ENCODE results near the gene NPAS3. TPM values are rescaled to one million over a fixed set of nuclear protein-coding genes. Genes with fewer than 3 reads are reported as not detected.

Gene NPAS3
- total RNA-seq, 4 donors from 2014 or later = 1.5 to 12.3 (median 3.4) TPM

DNA sequence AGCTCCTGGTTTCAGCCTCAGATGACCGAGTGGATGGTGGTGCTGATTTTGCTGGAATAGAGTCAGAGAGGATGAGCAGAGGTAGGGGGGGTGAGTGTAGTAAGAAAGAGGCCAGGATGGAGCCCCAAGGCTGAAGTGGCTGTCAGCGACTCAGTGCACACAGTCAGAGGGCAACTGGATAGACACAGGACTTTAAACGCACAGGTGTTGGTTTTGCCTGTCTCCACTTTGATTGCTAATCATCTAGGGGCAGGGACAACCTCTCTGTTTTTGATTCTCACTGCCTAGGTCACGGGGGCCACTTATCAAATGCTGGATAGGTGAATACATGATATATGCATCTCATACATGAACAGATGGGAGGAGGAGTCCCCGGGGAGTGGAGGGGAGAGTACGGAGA is 912.7 kb downstream of the NPAS3 start:
- Histone ChIP-seq H3K9me3 (no peaks in the 10 kb centered on the region), H3K27ac (no peak overlapping the region), H3K36me3 (no peaks in the 10 kb centered on the region), H3K27me3 (no peaks in the 10 kb centered on the region), H3K4me3 (no peak overlapping the region), H3K4me1 (no peaks in the 10 kb centered on the region)
- TF ChIP-seq POLR2A (IDR thresholded peaks at IDR 0.05) (no peak), EP300 (IDR thresholded peaks at IDR 0.05) (no peak)
- TF ChIP-seq, protein P1, sequence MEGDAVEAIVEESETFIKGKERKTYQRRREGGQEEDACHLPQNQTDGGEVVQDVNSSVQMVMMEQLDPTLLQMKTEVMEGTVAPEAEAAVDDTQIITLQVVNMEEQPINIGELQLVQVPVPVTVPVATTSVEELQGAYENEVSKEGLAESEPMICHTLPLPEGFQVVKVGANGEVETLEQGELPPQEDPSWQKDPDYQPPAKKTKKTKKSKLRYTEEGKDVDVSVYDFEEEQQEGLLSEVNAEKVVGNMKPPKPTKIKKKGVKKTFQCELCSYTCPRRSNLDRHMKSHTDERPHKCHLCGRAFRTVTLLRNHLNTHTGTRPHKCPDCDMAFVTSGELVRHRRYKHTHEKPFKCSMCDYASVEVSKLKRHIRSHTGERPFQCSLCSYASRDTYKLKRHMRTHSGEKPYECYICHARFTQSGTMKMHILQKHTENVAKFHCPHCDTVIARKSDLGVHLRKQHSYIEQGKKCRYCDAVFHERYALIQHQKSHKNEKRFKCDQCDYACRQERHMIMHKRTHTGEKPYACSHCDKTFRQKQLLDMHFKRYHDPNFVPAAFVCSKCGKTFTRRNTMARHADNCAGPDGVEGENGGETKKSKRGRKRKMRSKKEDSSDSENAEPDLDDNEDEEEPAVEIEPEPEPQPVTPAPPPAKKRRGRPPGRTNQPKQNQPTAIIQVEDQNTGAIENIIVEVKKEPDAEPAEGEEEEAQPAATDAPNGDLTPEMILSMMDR (IDR thresholded peaks at IDR 0.05) = no peak
- DNase-seq (ENCODE audit: low spot score in 2 of 2) = no peak
- 79 to 84% methylated on average over 6 of the region's 6 CpGs for WGBS, 2 donors

DNA sequence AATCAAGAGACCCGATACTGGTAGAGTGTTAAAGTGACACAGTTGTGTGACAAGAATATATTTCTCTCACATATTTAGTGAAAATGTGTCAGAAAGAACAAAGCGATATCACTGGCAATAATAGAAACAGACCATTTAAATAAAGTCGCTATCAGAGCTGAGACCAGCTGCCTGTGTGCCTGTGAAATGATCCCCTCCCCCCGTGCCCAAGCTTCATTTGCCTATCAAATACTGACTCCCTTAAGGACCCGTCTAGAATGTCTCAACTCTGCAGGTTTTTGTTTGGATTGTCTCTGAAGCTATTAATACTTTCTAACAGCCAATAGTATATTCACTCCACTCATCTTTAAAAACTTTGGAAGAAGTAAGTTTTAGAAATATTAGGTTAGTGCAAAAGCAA is 913.3 kb downstream of the NPAS3 start:
- Histone ChIP-seq H3K36me3 (no peaks in the 10 kb centered on the region), H3K9me3 (no peaks in the 10 kb centered on the region), H3K27ac (no peak overlapping the region), H3K4me3 (no peak overlapping the region), H3K4me1 (no peaks in the 10 kb centered on the region), H3K27me3 (no peaks in the 10 kb centered on the region)
- WGBS, 2 donors = 57 to 67% methylated on average over 5 of the region's 5 CpGs
- TF ChIP-seq EP300 (IDR thresholded peaks at IDR 0.05) (no peak), POLR2A (IDR thresholded peaks at IDR 0.05) (no peak)
- TF ChIP-seq, protein P1 (IDR thresholded peaks at IDR 0.05) = no peak
- DNase-seq (ENCODE audit: low spot score in 2 of 2) = no peak

Measured in tibial nerve (tissue), 4 donors.